K562 (cell line): ENCODE results near the gene THOP1. TPM values are rescaled to one million over a fixed set of nuclear protein-coding genes. Genes with fewer than 3 reads are reported as not detected.
A peak's percentile ranks its signal among the peaks of the same experiment; 100 is the strongest.

Experiments
- BRD4 ChIP-seq: fragments of 200-600 bp; sonication (generic); IDR thresholded peaks from 2 replicates; pipeline ENCODE4 v1.6.1; 2017; ENCODE audit warnings: inconsistent platforms
- CREB5 ChIP-seq: fragments of 250-450 bp; sonication (Bioruptor Pico); IDR thresholded peaks from 2 replicates; pipeline ENCODE4 v1.5.0; 2020; ENCODE audit warnings: mild to moderate bottlenecking
- DEAF1 ChIP-seq: fragments of 450-650 bp; formaldehyde crosslinking; IDR thresholded peaks from 2 replicates; pipeline ENCODE4 v1.4.0; 2020; ENCODE audit warnings: mild to moderate bottlenecking, moderate library complexity
- DLX4 ChIP-seq: fragments of 250-450 bp; sonication (Bioruptor Pico); IDR thresholded peaks from 2 replicates; pipeline ENCODE4 v1.6.1; 2021; ENCODE audit warnings: mild to moderate bottlenecking
- ETV1 ChIP-seq: fragments of 450-650 bp; conservative IDR thresholded peaks from 2 replicates; pipeline ENCODE4 v1.6.1; 2016; ENCODE audit warnings: missing genetic modification characterization, control low read depth, low read depth, missing compliant biosample characterization
- ETV6 ChIP-seq, 3 experiments: fragments of 150-350 bp in 1 of 3; sonication (generic) in 1 of 3; formaldehyde crosslinking in 1 of 3; IDR thresholded peaks; 2 replicates each; pipeline versions ENCODE4 v1.6.1 to v1.8.0; 2014 to 2022; ENCODE audit warnings: borderline replicate concordance in 2 of 3, low read depth in 2 of 3, antibody characterized with exemption in 1 of 3, low read length in 1 of 3, mild to moderate bottlenecking in 1 of 3, missing genetic modification reagents in 1 of 3
- FIP1L1 ChIP-seq: fragments of 200-400 bp; formaldehyde crosslinking; IDR thresholded peaks from 2 replicates; pipeline ENCODE4 v1.6.1; 2018; ENCODE audit warnings: mild to moderate bottlenecking, low read depth, low read length; ENCODE audit not compliant: poor library complexity, severe bottlenecking
- HEY1 ChIP-seq: fragments of 250-450 bp; sonication (Bioruptor Pico); IDR thresholded peaks from 2 replicates; pipeline ENCODE4 v1.5.0; 2020; ENCODE audit warnings: mild to moderate bottlenecking, moderate library complexity, borderline replicate concordance
- HSF4 ChIP-seq: fragments of 250-450 bp; sonication (Bioruptor Pico); IDR thresholded peaks from 2 replicates; pipeline ENCODE4 v2.1.2; 2022; ENCODE audit warnings: mild to moderate bottlenecking, moderate library complexity, borderline replicate concordance
- ID3 ChIP-seq, 2 experiments: fragments of 250-450 bp in 1 of 2; fragments of 450-650 bp in 1 of 2; sonication (Bioruptor Pico) in 1 of 2; IDR thresholded peaks; 2 replicates each; pipeline versions ENCODE4 v1.6.1 to v1.8.0; 2016 to 2021; ENCODE audit warnings: mild to moderate bottlenecking in 2 of 2, moderate library complexity in 2 of 2, missing compliant biosample characterization in 1 of 2, missing genetic modification characterization in 1 of 2
- KDM2B ChIP-seq: fragments of 250-450 bp; sonication (Bioruptor Pico); IDR thresholded peaks from 2 replicates; pipeline ENCODE4 v1.8.0; 2021; ENCODE audit warnings: mild to moderate bottlenecking, moderate library complexity
- MCM5 ChIP-seq: fragments of 450-650 bp; IDR thresholded peaks from 2 replicates; pipeline ENCODE4 v1.6.1; 2016; ENCODE audit warnings: low read depth
- MNT ChIP-seq, 2 experiments: fragments of 450-650 bp; conservative IDR thresholded peaks; 2 replicates each; pipeline ENCODE4 v1.6.1; 2017; ENCODE audit warnings: mild to moderate bottlenecking in 2 of 2, moderate library complexity in 2 of 2
- NUFIP1 ChIP-seq: fragments of 450-650 bp; IDR thresholded peaks from 2 replicates; pipeline ENCODE4 v1.6.1; 2018; ENCODE audit not compliant: partially characterized antibody
- WHSC1 ChIP-seq: IDR thresholded peaks from one replicate; pipeline ENCODE4 v1.6.1; 2012; ENCODE audit warnings: low read length, control low read depth, inconsistent platforms
- ZC3H4 ChIP-seq: sonication (generic); formaldehyde crosslinking; IDR thresholded peaks from 2 replicates; pipeline ENCODE4 v1.9.0; 2021; ENCODE audit warnings: missing genetic modification reagents, borderline replicate concordance
- ZNF134 ChIP-seq: fragments of 250-450 bp; sonication (Bioruptor Pico); conservative IDR thresholded peaks from 2 replicates; pipeline ENCODE4 v1.4.0; 2020
- ZNF3 ChIP-seq: fragments of 250-450 bp; sonication (Bioruptor Pico); IDR thresholded peaks from 2 replicates; pipeline ENCODE4 v1.5.0; 2021; ENCODE audit warnings: mild to moderate bottlenecking, moderate library complexity
- ZNF639 ChIP-seq, 2 experiments: fragments of 200-800 bp in 1 of 2; sonication (Bioruptor generic) in 1 of 2; sonication (generic) in 1 of 2; formaldehyde crosslinking in 1 of 2; IDR thresholded peaks in 1 of 2; conservative IDR thresholded peaks in 1 of 2; 2 replicates each; pipeline versions ENCODE4 v1.5.0 to v1.6.1; 2016 to 2020; ENCODE audit warnings: missing compliant biosample characterization in 1 of 2, missing genetic modification characterization in 1 of 2, missing genetic modification reagents in 1 of 2
- polyA plus RNA-seq, 8 experiments: library from polyadenylated mRNA; depleted of rRNA in 4 of 8; stranded (reverse) in 5 of 8; unstranded in 3 of 8; fragments of >200 nt; fragmentation: Nextera tagmentation in 2 of 8; fragmentation: Illumina TruSeq in 1 of 8; extraction: Ambion mirVana in 2 of 8; extraction: Trizol in 1 of 8; gene quantifications; 2 replicates each; pipeline versions ENCODE4 v1.2.1 to v1.2.3, GENCODE V29; 2011 to 2014; ENCODE audit warnings: inconsistent platforms in 1 of 8, missing spikeins in 1 of 8
- total RNA-seq, 7 experiments: library from RNA; depleted of rRNA in 6 of 7; stranded (reverse); fragments of >200 nt in 6 of 7; fragmentation: Illumina TruSeq in 2 of 7; extraction: Trizol in 2 of 7; gene quantifications; 2 replicates each; pipeline versions ENCODE4 v1.2.1 to v1.2.3, GENCODE V29; 2011 to 2021; ENCODE audit warnings: low replicate concordance in 1 of 7

The THOP1 gene
- total and polyA plus RNA-seq, 9 of the 15 experiments (the other 6 are each of a cell fraction or from before 2014, with no cell fraction given), result 1.3 to 255 (median 96.1) TPM

- TF ChIP-seq ID3 (CRISPR knock-in tag; IDR thresholded peaks at IDR 0.05) (no peak), ID3 (tag; IDR thresholded peaks at IDR 0.05) (0 out of 2 replicates have a peak, but pooled peaks have one; percentile 57), ZNF639 (CRISPR knock-in tag; conservative IDR thresholded peaks at IDR 0.05 in 1 of 2, IDR thresholded peaks at IDR 0.05 in 1 of 2) (peak in 1 of 2 experiments; percentile 45; a peak in 1 of 4 replicates), ETV6 (IDR thresholded peaks at IDR 0.05; ENCODE audit: borderline replicate concordance in 1 of 2, low read depth in 2 of 2, low read length in 1 of 2) (no peak), ETV6 (CRISPR knock-in tag; IDR thresholded peaks at IDR 0.05; ENCODE audit: borderline replicate concordance) (no peak), DEAF1 (no peak), BRD4 (no peak), HEY1 (CRISPR knock-in tag) (no peak), ETV1 (tag) (no peak), FIP1L1 (peak; percentile 92), KDM2B (CRISPR knock-in tag) (0 out of 2 replicates have a peak, but pooled peaks have one; percentile 56), MNT (conservative IDR thresholded peaks at IDR 0.05) (peak; percentile 55 to 76; a peak in 3 of 4 replicates), ZNF134 (peak; percentile 44; the same call in 1 of the 2 replicates), MCM5 (no peak), CREB5 (CRISPR knock-in tag) (no peak), ZNF3 (CRISPR knock-in tag) (no peak), NUFIP1 (no peak), DLX4 (CRISPR knock-in tag) (no peak), ZC3H4 (CRISPR knock-in tag) (no peak), HSF4 (CRISPR knock-in tag) (no peak), WHSC1 (no peak)
Measured at GRCh38 chr19:2819540-2820111, 34.3 kb downstream of the THOP1 start, which contains the start of gene ZNF554 (continued).
